ENCODE results near the gene PRR16.

DNA sequence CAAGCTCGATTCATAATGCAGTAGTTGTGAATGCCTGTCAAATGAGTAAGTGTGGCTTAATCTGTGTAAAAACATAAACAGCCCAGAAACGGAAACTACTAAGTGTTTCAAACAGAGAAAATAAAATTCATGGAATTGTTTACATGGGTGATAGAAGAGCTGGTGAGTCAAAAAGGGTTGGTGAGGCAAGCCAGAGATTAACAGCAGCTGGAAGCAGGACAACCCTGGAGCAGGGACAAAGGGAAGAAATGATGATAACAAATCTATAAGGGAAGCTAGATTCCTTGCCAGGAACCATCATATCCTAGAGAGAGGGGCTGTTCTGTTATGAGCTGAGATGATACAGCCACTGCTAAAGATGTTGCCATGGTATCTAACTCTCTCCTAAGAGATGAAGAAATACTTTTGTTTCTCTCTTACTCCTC is 18.0 kb upstream of the PRR16 start:
- no peak for TF ChIP-seq POLR2AphosphoS5 (IDR thresholded peaks at IDR 0.05; ENCODE audit: low read depth)
- TF ChIP-seq, protein P1, sequence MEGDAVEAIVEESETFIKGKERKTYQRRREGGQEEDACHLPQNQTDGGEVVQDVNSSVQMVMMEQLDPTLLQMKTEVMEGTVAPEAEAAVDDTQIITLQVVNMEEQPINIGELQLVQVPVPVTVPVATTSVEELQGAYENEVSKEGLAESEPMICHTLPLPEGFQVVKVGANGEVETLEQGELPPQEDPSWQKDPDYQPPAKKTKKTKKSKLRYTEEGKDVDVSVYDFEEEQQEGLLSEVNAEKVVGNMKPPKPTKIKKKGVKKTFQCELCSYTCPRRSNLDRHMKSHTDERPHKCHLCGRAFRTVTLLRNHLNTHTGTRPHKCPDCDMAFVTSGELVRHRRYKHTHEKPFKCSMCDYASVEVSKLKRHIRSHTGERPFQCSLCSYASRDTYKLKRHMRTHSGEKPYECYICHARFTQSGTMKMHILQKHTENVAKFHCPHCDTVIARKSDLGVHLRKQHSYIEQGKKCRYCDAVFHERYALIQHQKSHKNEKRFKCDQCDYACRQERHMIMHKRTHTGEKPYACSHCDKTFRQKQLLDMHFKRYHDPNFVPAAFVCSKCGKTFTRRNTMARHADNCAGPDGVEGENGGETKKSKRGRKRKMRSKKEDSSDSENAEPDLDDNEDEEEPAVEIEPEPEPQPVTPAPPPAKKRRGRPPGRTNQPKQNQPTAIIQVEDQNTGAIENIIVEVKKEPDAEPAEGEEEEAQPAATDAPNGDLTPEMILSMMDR (conservative IDR thresholded peaks at IDR 0.05; ENCODE audit: low read depth in 2 of 2), result no peak
- no peak for TF ChIP-seq JUNB (IDR thresholded peaks at IDR 0.05; ENCODE audit: unreplicated experiment)
- no peak for TF ChIP-seq EZH2phosphoT487 (IDR thresholded peaks at IDR 0.05; ENCODE audit: unreplicated experiment)
- no peak for TF ChIP-seq CREB1 (CRISPR knock-in tag; IDR thresholded peaks at IDR 0.05; ENCODE audit: low read depth)
- no peak for TF ChIP-seq EZH2 (IDR thresholded peaks at IDR 0.05; ENCODE audit: low read depth, unreplicated experiment)
- no peak for TF ChIP-seq ZNF331 (CRISPR knock-in tag; IDR thresholded peaks at IDR 0.05; ENCODE audit: low read depth)
- no peak for TF ChIP-seq ZNF114 (CRISPR knock-in tag; IDR thresholded peaks at IDR 0.05)
- TF ChIP-seq, protein P2, sequence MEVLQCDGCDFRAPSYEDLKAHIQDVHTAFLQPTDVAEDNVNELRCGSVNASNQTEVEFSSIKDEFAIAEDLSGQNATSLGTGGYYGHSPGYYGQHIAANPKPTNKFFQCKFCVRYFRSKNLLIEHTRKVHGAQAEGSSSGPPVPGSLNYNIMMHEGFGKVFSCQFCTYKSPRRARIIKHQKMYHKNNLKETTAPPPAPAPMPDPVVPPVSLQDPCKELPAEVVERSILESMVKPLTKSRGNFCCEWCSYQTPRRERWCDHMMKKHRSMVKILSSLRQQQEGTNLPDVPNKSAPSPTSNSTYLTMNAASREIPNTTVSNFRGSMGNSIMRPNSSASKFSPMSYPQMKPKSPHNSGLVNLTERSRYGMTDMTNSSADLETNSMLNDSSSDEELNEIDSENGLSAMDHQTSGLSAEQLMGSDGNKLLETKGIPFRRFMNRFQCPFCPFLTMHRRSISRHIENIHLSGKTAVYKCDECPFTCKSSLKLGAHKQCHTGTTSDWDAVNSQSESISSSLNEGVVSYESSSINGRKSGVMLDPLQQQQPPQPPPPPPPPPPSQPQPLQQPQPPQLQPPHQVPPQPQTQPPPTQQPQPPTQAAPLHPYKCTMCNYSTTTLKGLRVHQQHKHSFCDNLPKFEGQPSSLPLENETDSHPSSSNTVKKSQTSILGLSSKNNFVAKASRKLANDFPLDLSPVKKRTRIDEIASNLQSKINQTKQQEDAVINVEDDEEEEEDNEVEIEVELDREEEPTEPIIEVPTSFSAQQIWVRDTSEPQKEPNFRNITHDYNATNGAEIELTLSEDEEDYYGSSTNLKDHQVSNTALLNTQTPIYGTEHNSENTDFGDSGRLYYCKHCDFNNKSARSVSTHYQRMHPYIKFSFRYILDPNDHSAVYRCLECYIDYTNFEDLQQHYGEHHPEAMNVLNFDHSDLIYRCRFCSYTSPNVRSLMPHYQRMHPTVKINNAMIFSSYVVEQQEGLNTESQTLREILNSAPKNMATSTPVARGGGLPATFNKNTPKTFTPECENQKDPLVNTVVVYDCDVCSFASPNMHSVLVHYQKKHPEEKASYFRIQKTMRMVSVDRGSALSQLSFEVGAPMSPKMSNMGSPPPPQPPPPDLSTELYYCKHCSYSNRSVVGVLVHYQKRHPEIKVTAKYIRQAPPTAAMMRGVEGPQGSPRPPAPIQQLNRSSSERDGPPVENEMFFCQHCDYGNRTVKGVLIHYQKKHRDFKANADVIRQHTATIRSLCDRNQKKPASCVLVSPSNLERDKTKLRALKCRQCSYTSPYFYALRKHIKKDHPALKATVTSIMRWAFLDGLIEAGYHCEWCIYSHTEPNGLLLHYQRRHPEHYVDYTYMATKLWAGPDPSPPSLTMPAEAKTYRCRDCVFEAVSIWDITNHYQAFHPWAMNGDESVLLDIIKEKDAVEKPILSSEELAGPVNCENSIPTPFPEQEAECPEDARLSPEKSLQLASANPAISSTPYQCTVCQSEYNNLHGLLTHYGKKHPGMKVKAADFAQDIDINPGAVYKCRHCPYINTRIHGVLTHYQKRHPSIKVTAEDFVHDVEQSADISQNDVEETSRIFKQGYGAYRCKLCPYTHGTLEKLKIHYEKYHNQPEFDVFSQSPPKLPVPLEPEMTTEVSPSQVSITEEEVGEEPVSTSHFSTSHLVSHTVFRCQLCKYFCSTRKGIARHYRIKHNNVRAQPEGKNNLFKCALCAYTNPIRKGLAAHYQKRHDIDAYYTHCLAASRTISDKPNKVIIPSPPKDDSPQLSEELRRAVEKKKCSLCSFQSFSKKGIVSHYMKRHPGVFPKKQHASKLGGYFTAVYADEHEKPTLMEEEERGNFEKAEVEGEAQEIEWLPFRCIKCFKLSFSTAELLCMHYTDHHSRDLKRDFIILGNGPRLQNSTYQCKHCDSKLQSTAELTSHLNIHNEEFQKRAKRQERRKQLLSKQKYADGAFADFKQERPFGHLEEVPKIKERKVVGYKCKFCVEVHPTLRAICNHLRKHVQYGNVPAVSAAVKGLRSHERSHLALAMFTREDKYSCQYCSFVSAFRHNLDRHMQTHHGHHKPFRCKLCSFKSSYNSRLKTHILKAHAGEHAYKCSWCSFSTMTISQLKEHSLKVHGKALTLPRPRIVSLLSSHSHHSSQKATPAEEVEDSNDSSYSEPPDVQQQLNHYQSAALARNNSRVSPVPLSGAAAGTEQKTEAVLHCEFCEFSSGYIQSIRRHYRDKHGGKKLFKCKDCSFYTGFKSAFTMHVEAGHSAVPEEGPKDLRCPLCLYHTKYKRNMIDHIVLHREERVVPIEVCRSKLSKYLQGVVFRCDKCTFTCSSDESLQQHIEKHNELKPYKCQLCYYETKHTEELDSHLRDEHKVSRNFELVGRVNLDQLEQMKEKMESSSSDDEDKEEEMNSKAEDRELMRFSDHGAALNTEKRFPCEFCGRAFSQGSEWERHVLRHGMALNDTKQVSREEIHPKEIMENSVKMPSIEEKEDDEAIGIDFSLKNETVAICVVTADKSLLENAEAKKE (CRISPR knock-in tag; IDR thresholded peaks at IDR 0.05), result no peak
- TF ChIP-seq, protein P3, sequence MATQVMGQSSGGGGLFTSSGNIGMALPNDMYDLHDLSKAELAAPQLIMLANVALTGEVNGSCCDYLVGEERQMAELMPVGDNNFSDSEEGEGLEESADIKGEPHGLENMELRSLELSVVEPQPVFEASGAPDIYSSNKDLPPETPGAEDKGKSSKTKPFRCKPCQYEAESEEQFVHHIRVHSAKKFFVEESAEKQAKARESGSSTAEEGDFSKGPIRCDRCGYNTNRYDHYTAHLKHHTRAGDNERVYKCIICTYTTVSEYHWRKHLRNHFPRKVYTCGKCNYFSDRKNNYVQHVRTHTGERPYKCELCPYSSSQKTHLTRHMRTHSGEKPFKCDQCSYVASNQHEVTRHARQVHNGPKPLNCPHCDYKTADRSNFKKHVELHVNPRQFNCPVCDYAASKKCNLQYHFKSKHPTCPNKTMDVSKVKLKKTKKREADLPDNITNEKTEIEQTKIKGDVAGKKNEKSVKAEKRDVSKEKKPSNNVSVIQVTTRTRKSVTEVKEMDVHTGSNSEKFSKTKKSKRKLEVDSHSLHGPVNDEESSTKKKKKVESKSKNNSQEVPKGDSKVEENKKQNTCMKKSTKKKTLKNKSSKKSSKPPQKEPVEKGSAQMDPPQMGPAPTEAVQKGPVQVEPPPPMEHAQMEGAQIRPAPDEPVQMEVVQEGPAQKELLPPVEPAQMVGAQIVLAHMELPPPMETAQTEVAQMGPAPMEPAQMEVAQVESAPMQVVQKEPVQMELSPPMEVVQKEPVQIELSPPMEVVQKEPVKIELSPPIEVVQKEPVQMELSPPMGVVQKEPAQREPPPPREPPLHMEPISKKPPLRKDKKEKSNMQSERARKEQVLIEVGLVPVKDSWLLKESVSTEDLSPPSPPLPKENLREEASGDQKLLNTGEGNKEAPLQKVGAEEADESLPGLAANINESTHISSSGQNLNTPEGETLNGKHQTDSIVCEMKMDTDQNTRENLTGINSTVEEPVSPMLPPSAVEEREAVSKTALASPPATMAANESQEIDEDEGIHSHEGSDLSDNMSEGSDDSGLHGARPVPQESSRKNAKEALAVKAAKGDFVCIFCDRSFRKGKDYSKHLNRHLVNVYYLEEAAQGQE (IDR thresholded peaks at IDR 0.05; ENCODE audit: unreplicated experiment), result no peak
- no peak for TF ChIP-seq STAT1 (IDR thresholded peaks at IDR 0.05; ENCODE audit: unreplicated experiment)

Data from GM23338 (cell line).